A549 (cell line): ENCODE measurements around the gene RBBP8. TPM values are rescaled to one million over a fixed set of nuclear protein-coding genes. Genes with fewer than 3 reads are reported as not detected.

Experiments used
- ATAC-seq, 2 experiments: fragments of 200-7000 bp in 1 of 2; fragments of >200 bp in 1 of 2; cut with Nextera tagmentation in 1 of 2; cut with Tn5 transposase in 1 of 2; 3 replicates each; pipeline versions ENCODE4 v1.8.0 to v1.9.1; 2018 to 2020; ENCODE audit warnings: mild to moderate bottlenecking in 1 of 2, moderate library complexity in 1 of 2
- CTCF ChIA-PET: fragments of 300-600 bp; sonication (Branson Sonifier 250); formaldehyde crosslinking; extraction: SDS; loops from one replicate; lab custom pipeline; 2021; ENCODE audit warnings: antibody characterized with exemption, inconsistent platforms; lab: Yijun Ruan, JAX
- POLR2A ChIA-PET: fragments of 350-600 bp; formaldehyde crosslinking; extraction: SDS; loops from one replicate; lab custom pipeline; 2021; ENCODE audit warnings: antibody characterized with exemption, inconsistent platforms; lab: Yijun Ruan, JAX
- DNase-seq, 2 experiments: peaks; one replicate each; pipeline versions ENCODE4 v3.0.0 to v3.0.0-alpha.2; 2011 to 2016; ENCODE audit warnings: low read depth in 1 of 2, low spot score in 1 of 2
- FAIRE-seq: peaks from 2 replicates; lab custom pipeline; 2011; peaks lifted over from hg19 to GRCh38; lab: Jason Lieb, UNC
- H3K27ac ChIP-seq, 2 experiments: fragments of >200 bp; sonication (Bioruptor Twin); formaldehyde crosslinking; 3 replicates each; pipeline ENCODE4 v1.5.1; 2016 to 2017
- H3K4me1 ChIP-seq: fragments of >200 bp; sonication (Bioruptor Twin); formaldehyde crosslinking; 3 replicates; pipeline ENCODE4 v1.6.1; 2016
- H3K4me2 ChIP-seq: fragments of >200 bp; sonication (Bioruptor Twin); formaldehyde crosslinking; 3 replicates; pipeline ENCODE4 v1.6.1; 2016
- H3K4me3 ChIP-seq: fragments of >200 bp; sonication (Bioruptor Twin); formaldehyde crosslinking; 3 replicates; pipeline ENCODE4 v1.5.1; 2016
- H3K9me3 ChIP-seq: fragments of >200 bp; sonication (Bioruptor Twin); formaldehyde crosslinking; 3 replicates; pipeline ENCODE4 v1.6.1; 2016
- ATOH8 ChIP-seq: fragments of 250-450 bp; sonication (Bioruptor Pico); IDR thresholded peaks from 2 replicates; pipeline ENCODE4 v1.5.0; 2020; ENCODE audit warnings: low read depth, mild to moderate bottlenecking, moderate library complexity
- BCL3 ChIP-seq: fragments of >200 bp; sonication (Bioruptor Twin); formaldehyde crosslinking; IDR thresholded peaks from 3 replicates; pipeline ENCODE4 v1.6.1; 2016
- CBX2 ChIP-seq: fragments of 200-600 bp; sonication (generic); IDR thresholded peaks from 2 replicates; pipeline ENCODE4 v1.6.1; 2016; ENCODE audit warnings: low read depth, mild to moderate bottlenecking, borderline replicate concordance
- CEBPB ChIP-seq, 2 experiments: fragments of >200 bp in 1 of 2; sonication (Bioruptor Twin) in 1 of 2; formaldehyde crosslinking in 1 of 2; IDR thresholded peaks; 2 replicates each; pipeline ENCODE4 v1.6.1; 2012 to 2016
- CHD2 ChIP-seq: fragments of 150-350 bp; IDR thresholded peaks from 2 replicates; pipeline ENCODE4 v1.6.1; 2014; ENCODE audit warnings: low read length; ENCODE audit not compliant: partially characterized antibody
- CHD4 ChIP-seq: fragments of 200-600 bp; sonication (generic); IDR thresholded peaks from 2 replicates; pipeline ENCODE4 v1.6.1; 2016; ENCODE audit warnings: antibody characterized with exemption, mild to moderate bottlenecking, borderline replicate concordance
- EHF ChIP-seq: fragments of 250-450 bp; sonication (Bioruptor Pico); IDR thresholded peaks from 2 replicates; pipeline ENCODE4 v1.5.0; 2020; ENCODE audit warnings: mild to moderate bottlenecking
- FOSB ChIP-seq: fragments of 250-450 bp; sonication (Bioruptor Pico); IDR thresholded peaks from 2 replicates; pipeline ENCODE4 v1.5.0; 2020; ENCODE audit warnings: mild to moderate bottlenecking, moderate library complexity
- FOSL2 ChIP-seq, 2 experiments: fragments of 450-650 bp in 1 of 2; fragments of >200 bp in 1 of 2; sonication (Bioruptor Twin) in 1 of 2; formaldehyde crosslinking; IDR thresholded peaks; 2 replicates each; pipeline versions ENCODE4 v1.5.0 to v1.6.1; 2016 to 2020; ENCODE audit warnings: mild to moderate bottlenecking in 1 of 2, moderate library complexity in 1 of 2
- HDAC2 ChIP-seq: fragments of 200-600 bp; sonication (generic); IDR thresholded peaks from 2 replicates; pipeline ENCODE4 v1.6.1; 2016
- HEYL ChIP-seq: fragments of 250-450 bp; sonication (Bioruptor Pico); IDR thresholded peaks from 2 replicates; pipeline ENCODE4 v1.8.0; 2021; ENCODE audit warnings: mild to moderate bottlenecking, moderate library complexity
- HOXB13 ChIP-seq: fragments of 250-450 bp; sonication (Bioruptor Pico); IDR thresholded peaks from 2 replicates; pipeline ENCODE4 v1.5.0; 2020; ENCODE audit warnings: low read depth, mild to moderate bottlenecking, moderate library complexity
- HOXB5 ChIP-seq: fragments of 250-450 bp; sonication (Bioruptor Pico); IDR thresholded peaks from 2 replicates; pipeline ENCODE4 v1.5.0; 2020; ENCODE audit warnings: mild to moderate bottlenecking, moderate library complexity
- JUN ChIP-seq, 2 experiments: fragments of >200 bp; sonication (Bioruptor Twin); formaldehyde crosslinking; IDR thresholded peaks; 2 replicates in 1 of 2; 3 replicates in 1 of 2; pipeline ENCODE4 v1.6.1; 2016 to 2017
- JUNB ChIP-seq: fragments of >200 bp; sonication (Bioruptor Twin); formaldehyde crosslinking; IDR thresholded peaks from 2 replicates; pipeline ENCODE4 v1.6.1; 2016
- KDM1A ChIP-seq: fragments of 200-600 bp; sonication (generic); IDR thresholded peaks from 2 replicates; pipeline ENCODE4 v1.6.1; 2016; ENCODE audit warnings: low read depth, mild to moderate bottlenecking
- KDM5A ChIP-seq: fragments of 200-600 bp; sonication (generic); IDR thresholded peaks from 2 replicates; pipeline ENCODE4 v1.6.1; 2016; ENCODE audit warnings: antibody characterized with exemption, mild to moderate bottlenecking
- NFE2L2 ChIP-seq: fragments of 150-350 bp; conservative IDR thresholded peaks from 2 replicates; pipeline ENCODE4 v1.6.1; 2014; ENCODE audit warnings: low read length
- NPAS2 ChIP-seq: fragments of 250-450 bp; sonication (Bioruptor Pico); IDR thresholded peaks from 2 replicates; pipeline ENCODE4 v1.8.0; 2022; ENCODE audit warnings: mild to moderate bottlenecking, moderate library complexity, borderline replicate concordance
- NR3C1 ChIP-seq: fragments of >200 bp; sonication (Bioruptor Twin); formaldehyde crosslinking; IDR thresholded peaks from 3 replicates; pipeline ENCODE4 v1.6.1; 2017
- POLR2A ChIP-seq: IDR thresholded peaks from 2 replicates; pipeline ENCODE4 v1.6.1; 2012; ENCODE audit warnings: mild to moderate bottlenecking, low read length
- RCOR1 ChIP-seq: fragments of 150-350 bp; IDR thresholded peaks from 2 replicates; pipeline ENCODE4 v1.6.1; 2014; ENCODE audit warnings: antibody characterized with exemption, low read length, low read depth
- RFX5 ChIP-seq: fragments of 450-650 bp; IDR thresholded peaks from 2 replicates; pipeline ENCODE4 v1.7.1; 2014; ENCODE audit warnings: antibody characterized with exemption, mild to moderate bottlenecking, moderate library complexity
- RNF2 ChIP-seq: fragments of 200-600 bp; sonication (generic); IDR thresholded peaks from 2 replicates; pipeline ENCODE4 v1.6.1; 2016; ENCODE audit warnings: low read depth, mild to moderate bottlenecking, antibody characterized with exemption, moderate library complexity, borderline replicate concordance
- SMC3 ChIP-seq: fragments of >200 bp; sonication (Bioruptor Twin); formaldehyde crosslinking; IDR thresholded peaks from 3 replicates; pipeline ENCODE4 v1.6.1; 2018; ENCODE audit warnings: inconsistent platforms
- ZFP36 ChIP-seq: fragments of 450-650 bp; IDR thresholded peaks from 2 replicates; pipeline ENCODE4 v1.6.1; 2014; ENCODE audit warnings: borderline replicate concordance; ENCODE audit not compliant: partially characterized antibody
- WGBS: methylation state at CpG from one replicate; pipeline ENCODE4 v1.1.6; 2017; ENCODE audit errors: missing lambda C conversion rate; 5-methylcytosine and 5-hydroxymethylcytosine counted together
- polyA plus RNA-seq, 4 experiments: library from polyadenylated mRNA; depleted of rRNA in 3 of 4; stranded (reverse); fragments of >200 nt; fragmentation: RNase III in 1 of 4; extraction: RNeasy Plus Mini Kit Qiagen cat#74134 plus additional on column Dnase treatment in 1 of 4; gene quantifications; 2 replicates in 3 of 4; 3 replicates in 1 of 4; pipeline ENCODE4 v1.2.3, GENCODE V29; 2011 to 2017

RBBP8 gene
- polyA plus RNA-seq, 2 of the 4 experiments (the other 2 are of a cell fraction), result 26.8 to 65.4 TPM

GRCh38 chr18:22971038-22971437 is 37.9 kb downstream of the RBBP8 start:
- WGBS, result 89% methylated on average over 3 of the region's 3 CpGs
- no peak for ATAC-seq
- H3K27ac ChIP-seq, result no peak overlapping the region
- TF ChIP-seq RCOR1 (no peak), CHD2 (no peak), BCL3 (no peak)
- TF ChIP-seq, all 56 proteins: peak for 0
- POLR2A ChIA-PET, result no interaction called here
- no peaks in the 10 kb centered on the region for H3K4me1 ChIP-seq
- no peak for FAIRE-seq
- CTCF ChIA-PET, result interaction anchor here (0.6 to 1.2 kb wide), 2 partner anchors 40 to 1212 kb away, joined by 3 to 4 read pairs; no protein-coding TSS in a partner anchor
- H3K4me3 ChIP-seq, result no peak overlapping the region
- DNase-seq, result no peak
- no peaks in the 10 kb centered on the region for H3K9me3 ChIP-seq
- H3K4me2 ChIP-seq, result no peak overlapping the region

- TF ChIP-seq POLR2A (no peak), CBX2 (no peak), FOSL2 (IDR thresholded peaks at IDR 0.05) (no peak), FOSL2 (CRISPR knock-in tag; IDR thresholded peaks at IDR 0.05) (no peak), CHD2 (no peak), NPAS2 (CRISPR knock-in tag) (no peak), NR3C1 (no peak), ZFP36 (no peak), HEYL (CRISPR knock-in tag) (no peak), KDM5A (no peak), BCL3 (no peak), RCOR1 (no peak), ATOH8 (CRISPR knock-in tag) (no peak), FOSB (CRISPR knock-in tag) (no peak), NFE2L2 (no peak), KDM1A (no peak), RNF2 (no peak), EHF (CRISPR knock-in tag) (no peak)
- TF ChIP-seq, all 56 proteins: peak for 0
- no peak for DNase-seq
- ATAC-seq, result no peak
- Histone ChIP-seq H3K4me1 (peaks cover 15% of the 10 kb centered on the region), H3K27ac (no peak overlapping the region), H3K4me2 (no peak overlapping the region), H3K9me3 (no peaks in the 10 kb centered on the region), H3K4me3 (no peak overlapping the region)
- FAIRE-seq, result no peak
- POLR2A ChIA-PET, result no interaction called here
- CTCF ChIA-PET, result no interaction called here
Measured at GRCh38 chr18:22974001-22974400, 40.9 kb downstream of the RBBP8 start.

- Histone ChIP-seq H3K9me3 (no peaks in the 10 kb centered on the region), H3K27ac (no peak overlapping the region), H3K4me1 (peaks cover 16% of the 10 kb centered on the region), H3K4me2 (no peak overlapping the region), H3K4me3 (no peak overlapping the region)
- TF ChIP-seq FOSB (CRISPR knock-in tag), result no peak
- no peak for TF ChIP-seq EHF (CRISPR knock-in tag)
- TF ChIP-seq HDAC2, result no peak
- TF ChIP-seq CHD4, result no peak
- TF ChIP-seq JUNB, result no peak
- TF ChIP-seq JUN (IDR thresholded peaks at IDR 0.05), result no peak
- TF ChIP-seq RFX5, result no peak
- no peak for TF ChIP-seq CHD2
- no peak for TF ChIP-seq POLR2A
- TF ChIP-seq CEBPB (IDR thresholded peaks at IDR 0.05), result no peak
- no peak for TF ChIP-seq SMC3
- no peak for TF ChIP-seq HOXB13 (CRISPR knock-in tag)
- TF ChIP-seq HOXB5, result no peak
- FAIRE-seq, result no peak
- CTCF ChIA-PET, result no interaction called here
- no peak for DNase-seq
- 89% methylated on average over 5 of the region's 5 CpGs for WGBS
- POLR2A ChIA-PET, result no interaction called here
- ATAC-seq, result no peak
Measured at GRCh38 chr18:22974707-22975106, 41.6 kb downstream of the RBBP8 start.
